CD14-positive monocyte (primary cell): ENCODE results near the gene LRRFIP2. TPM values are rescaled to one million over a fixed set of nuclear protein-coding genes. Genes with fewer than 3 reads are reported as not detected.
"Not testable (repeated sequence)": the region's sequence is repeated elsewhere in the genome, so short reads cannot be mapped to it uniquely, and the experiment has no call there.

ENCODE experiments used
- DNase-seq, 3 donors: peaks; one replicate each; pipeline ENCODE4 v3.0.0-alpha.2; 2011 to 2022
- H2AFZ ChIP-seq: 2 replicates; pipeline ENCODE4 v1.6.0; 2012; ENCODE audit warnings: mild to moderate bottlenecking, low read depth, low read length, inconsistent platforms; ENCODE audit not compliant: insufficient read depth, poor library complexity, severe bottlenecking
- H3K27ac ChIP-seq, 2 donors: 1 replicate in 1 of 2; 2 replicates in 1 of 2; pipeline ENCODE4 v1.5.1; 2012 to 2013; ENCODE audit warnings: low read length in 2 of 2, control low read depth in 1 of 2, inconsistent platforms in 1 of 2, low read depth in 1 of 2, mild to moderate bottlenecking in 1 of 2
- H3K27me3 ChIP-seq, 2 donors: one replicate each; pipeline versions ENCODE4 v1.6.0 to v1.6.1; 2011 to 2013; ENCODE audit warnings: low read length in 2 of 2; ENCODE audit not compliant: control insufficient read depth in 2 of 2, insufficient read depth in 2 of 2
- H3K36me3 ChIP-seq, 2 donors: replicated peaks in 1 of 2; 1 replicate in 1 of 2; 2 replicates in 1 of 2; pipeline versions ENCODE4 v1.5.1 to v1.6.1; 2012 to 2013; ENCODE audit warnings: low read length in 2 of 2, control low read depth in 1 of 2, inconsistent platforms in 1 of 2, mild to moderate bottlenecking in 1 of 2; ENCODE audit not compliant: insufficient read depth in 2 of 2, control insufficient read depth in 1 of 2
- H3K4me1 ChIP-seq, 2 donors: 1 replicate in 1 of 2; 2 replicates in 1 of 2; pipeline versions ENCODE4 v1.5.1 to v1.6.1; 2012 to 2013; ENCODE audit warnings: low read length in 2 of 2, control low read depth in 1 of 2, inconsistent platforms in 1 of 2, mild to moderate bottlenecking in 1 of 2, moderate library complexity in 1 of 2; ENCODE audit not compliant: insufficient read depth in 2 of 2, control insufficient read depth in 1 of 2
- H3K4me2 ChIP-seq: replicated peaks from 2 replicates; pipeline ENCODE3; 2012; ENCODE audit warnings: low read length, moderate library complexity, mild to moderate bottlenecking; ENCODE audit not compliant: poor library complexity, severe bottlenecking; ENCODE audit errors: extremely low read depth
- H3K4me3 ChIP-seq, 3 experiments: fragments of 200-600 bp in 1 of 3; sonication (generic) in 1 of 3; replicated peaks in 1 of 3; 1 replicate in 2 of 3; 2 replicates in 1 of 3; pipeline ENCODE4 v1.5.1; 2011 to 2013; ENCODE audit warnings: low read length in 3 of 3, mild to moderate bottlenecking in 3 of 3, control low read depth in 2 of 3, low read depth in 2 of 3, inconsistent platforms in 1 of 3, moderate library complexity in 1 of 3
- H3K79me2 ChIP-seq: 2 replicates; pipeline ENCODE4 v1.6.0; 2012; ENCODE audit warnings: mild to moderate bottlenecking, control low read depth, inconsistent platforms, low read length, moderate library complexity; ENCODE audit not compliant: insufficient read depth
- H3K9ac ChIP-seq: 2 replicates; pipeline ENCODE4 v1.6.0; 2017; ENCODE audit warnings: low read length, mild to moderate bottlenecking; ENCODE audit not compliant: insufficient read depth, poor library complexity, severe bottlenecking
- H3K9me3 ChIP-seq, 2 donors: replicated peaks in 1 of 2; 1 replicate in 1 of 2; 2 replicates in 1 of 2; pipeline versions ENCODE4 v1.5.1 to v1.6.1; 2012 to 2013; ENCODE audit warnings: low read length in 2 of 2, control low read depth in 1 of 2; ENCODE audit not compliant: control insufficient read depth in 1 of 2, insufficient read depth in 1 of 2
- H4K20me1 ChIP-seq: 2 replicates; pipeline ENCODE4 v1.6.0; 2012; ENCODE audit warnings: mild to moderate bottlenecking, low read length, control low read depth, moderate library complexity; ENCODE audit not compliant: insufficient read depth
- H3K27ac Mint-ChIP-seq, 7 donors: one replicate each; pipeline ENCODE4 v1.8.0; 2020; ENCODE audit warnings: mild to moderate bottlenecking in 7 of 7, mixed read lengths in 7 of 7, moderate library complexity in 6 of 7, inconsistent platforms in 2 of 7
- H3K27me3 Mint-ChIP-seq, 3 donors: one replicate each; pipeline ENCODE4 v1.8.0; 2021 to 2022; ENCODE audit warnings: low read depth in 3 of 3, mild to moderate bottlenecking in 3 of 3, mixed read lengths in 3 of 3, moderate library complexity in 3 of 3, inconsistent platforms in 1 of 3
- H3K36me3 Mint-ChIP-seq, 2 donors: one replicate each; pipeline ENCODE4 v1.8.0; 2020; ENCODE audit warnings: mixed read lengths in 2 of 2, inconsistent platforms in 1 of 2, mild to moderate bottlenecking in 1 of 2
- H3K4me1 Mint-ChIP-seq: one replicate; pipeline ENCODE4 v1.8.0; 2020; ENCODE audit warnings: mild to moderate bottlenecking, mixed read lengths
- H3K4me3 Mint-ChIP-seq, 2 donors: one replicate each; pipeline ENCODE4 v1.8.0; 2020; ENCODE audit warnings: mild to moderate bottlenecking in 2 of 2, mixed read lengths in 2 of 2, moderate library complexity in 1 of 2
- H3K9me3 Mint-ChIP-seq, 7 donors: one replicate each; pipeline ENCODE4 v1.8.0; 2020 to 2022; ENCODE audit warnings: mixed read lengths in 7 of 7, mild to moderate bottlenecking in 6 of 7, moderate library complexity in 6 of 7, inconsistent platforms in 2 of 7
- WGBS: methylation state at CpG from one replicate; pipeline ENCODE4 v1.1.5; 2013; ENCODE audit warnings: missing lambda C conversion rate; ENCODE audit not compliant: insufficient coverage; 5-methylcytosine and 5-hydroxymethylcytosine counted together
- intact Hi-C, 2 donors: fragments of 100-400 bp; cut with micrococcal nuclease; formaldehyde crosslinking; loops; one replicate each; pipeline versions ENCODE4 v1.15.0 to v1.15.1; 2023
- polyA plus RNA-seq, 3 donors: library from polyadenylated mRNA; depleted of rRNA in 1 of 3; unstranded in 2 of 3; stranded (reverse) in 1 of 3; fragments of 300-500 nt in 2 of 3; fragments of >200 nt in 1 of 3; fragmentation: Illumina TruSeq in 2 of 3; gene quantifications; 1 replicate in 2 of 3; 2 replicates in 1 of 3; pipeline ENCODE4 v1.2.3, GENCODE V29; 2012 to 2021
- TF ChIP-seq, protein P1 (sequence below): fragments of 200-600 bp; IDR thresholded peaks from one replicate; pipeline ENCODE4 v1.8.0; 2022; ENCODE audit warnings: antibody characterized with exemption, mild to moderate bottlenecking

The LRRFIP2 gene
- polyA plus RNA-seq, 3 donors, result 30.9 to 39.4 (median 31.7) TPM

DNA sequence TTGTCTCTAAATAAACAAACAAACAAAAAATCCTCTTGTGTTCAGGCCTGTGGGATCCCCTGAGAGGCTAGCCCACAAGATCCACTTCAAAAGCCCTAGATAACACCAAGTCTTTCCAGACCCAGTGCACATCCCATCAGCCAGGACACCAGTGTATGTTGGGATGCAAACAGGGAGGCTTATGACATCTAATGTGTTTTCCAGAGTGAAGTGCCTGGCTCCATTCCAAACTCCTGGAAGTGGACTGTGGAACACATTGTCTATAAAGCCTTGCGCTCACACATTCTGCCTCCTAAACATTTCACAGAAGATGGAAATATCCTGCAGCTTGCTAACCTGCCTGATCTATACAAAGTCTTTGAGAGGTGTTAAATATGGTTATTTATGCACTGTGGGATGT, 124.1 kb downstream of the LRRFIP2 start:
- Histone ChIP-seq H2AFZ (no peak overlapping the region), H3K4me2 (no peak overlapping the region), H3K9ac (no peak overlapping the region), H3K4me1 (no peaks in the 10 kb centered on the region), H3K79me2 (no peaks in the 10 kb centered on the region), H3K27ac (peak overlapping the region in 1 of 2 donors; percentile 10), H3K36me3 (peaks cover 80 to 86% of the 10 kb centered on the region in 2 donors), H3K27me3 (no peaks in the 10 kb centered on the region), H3K4me3 (no peak overlapping the region), H3K9me3 (no peaks in the 10 kb centered on the region), H4K20me1 (no peaks in the 10 kb centered on the region)
- no peak for DNase-seq
- TF ChIP-seq, protein P1, sequence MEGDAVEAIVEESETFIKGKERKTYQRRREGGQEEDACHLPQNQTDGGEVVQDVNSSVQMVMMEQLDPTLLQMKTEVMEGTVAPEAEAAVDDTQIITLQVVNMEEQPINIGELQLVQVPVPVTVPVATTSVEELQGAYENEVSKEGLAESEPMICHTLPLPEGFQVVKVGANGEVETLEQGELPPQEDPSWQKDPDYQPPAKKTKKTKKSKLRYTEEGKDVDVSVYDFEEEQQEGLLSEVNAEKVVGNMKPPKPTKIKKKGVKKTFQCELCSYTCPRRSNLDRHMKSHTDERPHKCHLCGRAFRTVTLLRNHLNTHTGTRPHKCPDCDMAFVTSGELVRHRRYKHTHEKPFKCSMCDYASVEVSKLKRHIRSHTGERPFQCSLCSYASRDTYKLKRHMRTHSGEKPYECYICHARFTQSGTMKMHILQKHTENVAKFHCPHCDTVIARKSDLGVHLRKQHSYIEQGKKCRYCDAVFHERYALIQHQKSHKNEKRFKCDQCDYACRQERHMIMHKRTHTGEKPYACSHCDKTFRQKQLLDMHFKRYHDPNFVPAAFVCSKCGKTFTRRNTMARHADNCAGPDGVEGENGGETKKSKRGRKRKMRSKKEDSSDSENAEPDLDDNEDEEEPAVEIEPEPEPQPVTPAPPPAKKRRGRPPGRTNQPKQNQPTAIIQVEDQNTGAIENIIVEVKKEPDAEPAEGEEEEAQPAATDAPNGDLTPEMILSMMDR, result no peak
- intact Hi-C loops, result no loop called here
- Mint-ChIP-seq H3K27ac (peak overlapping the region in 4 of 7 donors; percentile 25 to 61 (median 34)), H3K4me3 (no peak overlapping the region), H3K36me3 (peaks cover 83 to 90% of the 10 kb centered on the region in 2 donors), H3K9me3 (no peaks in the 10 kb centered on the region), H3K4me1 (no peaks in the 10 kb centered on the region), H3K27me3 (peaks cover 0 to 2% (median 0%) of the 10 kb centered on the region in 3 donors)
- no CpG with 5 or more reads among the region's 1 CpG for WGBS

- H3K9me3 ChIP-seq, H3K4me1 Mint-ChIP-seq, H3K27ac ChIP-seq, H2AFZ ChIP-seq, H3K4me3 Mint-ChIP-seq, H3K4me3 ChIP-seq, H3K27me3 Mint-ChIP-seq, H3K9me3 Mint-ChIP-seq, H3K9ac ChIP-seq, H4K20me1 ChIP-seq, H3K4me2 ChIP-seq, DNase-seq, H3K79me2 ChIP-seq, H3K4me1 ChIP-seq, intact Hi-C loops, H3K27me3 ChIP-seq: not testable (repeated sequence)
- H3K36me3 Mint-ChIP-seq, result peaks cover 60 to 73% of the 10 kb centered on the region in 2 donors
- WGBS, result no CpG with 5 or more reads among the region's 3 CpGs
- peaks cover 46 to 80% of the 10 kb centered on the region in 2 donors for H3K36me3 ChIP-seq
- peak overlapping the region in 2 of 7 donors; percentile 16 to 38 for H3K27ac Mint-ChIP-seq
Observed at GRCh38 chr3:37042712-37043111, 131.7 kb downstream of the LRRFIP2 start.
